ENCODE results near the gene ACAD8.

ACAD8 gene

DNA sequence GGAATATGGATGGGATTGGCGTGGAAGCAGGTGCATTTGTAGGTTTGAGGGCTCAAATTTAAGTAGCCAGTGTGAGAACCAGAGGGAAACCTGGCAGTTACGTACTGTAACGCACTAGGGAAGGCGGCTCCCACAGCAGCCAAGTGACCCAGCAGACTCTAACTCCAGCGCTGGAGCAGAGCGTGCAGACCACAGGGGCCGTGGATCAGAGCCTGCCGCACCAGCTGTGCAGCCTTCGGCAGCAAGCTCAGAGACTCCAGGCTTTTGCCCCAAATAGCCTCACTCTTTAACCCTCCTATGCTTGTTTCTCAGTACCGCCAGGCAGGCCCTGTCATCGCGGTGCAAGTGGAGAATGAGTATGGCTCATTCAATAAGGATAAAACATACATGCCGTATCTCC is 35.1 kb downstream of the ACAD8 start:
- TF ChIP-seq, protein P1, sequence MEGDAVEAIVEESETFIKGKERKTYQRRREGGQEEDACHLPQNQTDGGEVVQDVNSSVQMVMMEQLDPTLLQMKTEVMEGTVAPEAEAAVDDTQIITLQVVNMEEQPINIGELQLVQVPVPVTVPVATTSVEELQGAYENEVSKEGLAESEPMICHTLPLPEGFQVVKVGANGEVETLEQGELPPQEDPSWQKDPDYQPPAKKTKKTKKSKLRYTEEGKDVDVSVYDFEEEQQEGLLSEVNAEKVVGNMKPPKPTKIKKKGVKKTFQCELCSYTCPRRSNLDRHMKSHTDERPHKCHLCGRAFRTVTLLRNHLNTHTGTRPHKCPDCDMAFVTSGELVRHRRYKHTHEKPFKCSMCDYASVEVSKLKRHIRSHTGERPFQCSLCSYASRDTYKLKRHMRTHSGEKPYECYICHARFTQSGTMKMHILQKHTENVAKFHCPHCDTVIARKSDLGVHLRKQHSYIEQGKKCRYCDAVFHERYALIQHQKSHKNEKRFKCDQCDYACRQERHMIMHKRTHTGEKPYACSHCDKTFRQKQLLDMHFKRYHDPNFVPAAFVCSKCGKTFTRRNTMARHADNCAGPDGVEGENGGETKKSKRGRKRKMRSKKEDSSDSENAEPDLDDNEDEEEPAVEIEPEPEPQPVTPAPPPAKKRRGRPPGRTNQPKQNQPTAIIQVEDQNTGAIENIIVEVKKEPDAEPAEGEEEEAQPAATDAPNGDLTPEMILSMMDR (IDR thresholded peaks at IDR 0.05; ENCODE audit: low read depth, low read length): no peak
- H3K4me3 ChIP-seq (replicated peaks in 1 of 2; ENCODE audit: low read depth in 2 of 2, low read length in 2 of 2): no peak overlapping the region
- no peak for DNase-seq (ENCODE audit: low read depth in 2 of 2)

DNA sequence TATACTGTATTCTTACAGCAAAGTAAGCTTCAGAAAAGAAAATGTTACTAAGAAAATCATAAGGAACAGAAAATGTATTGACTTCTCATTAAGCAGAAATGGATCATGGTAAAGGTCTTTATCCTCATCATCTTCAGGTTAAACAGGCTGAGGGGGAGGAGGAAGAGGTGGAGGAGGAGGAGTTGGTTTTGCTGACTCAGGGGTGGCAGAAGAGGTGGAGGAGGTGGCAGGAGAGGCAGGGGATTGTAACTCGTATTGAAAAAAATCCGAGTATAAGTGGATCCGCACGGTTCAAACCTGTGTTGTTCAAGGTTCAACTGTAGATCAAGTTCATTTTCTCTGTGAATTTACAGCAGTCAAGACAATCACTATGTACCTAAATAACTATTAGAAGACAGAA is 35.8 kb downstream of the ACAD8 start:
- TF ChIP-seq, protein P1 (IDR thresholded peaks at IDR 0.05; ENCODE audit: low read depth, low read length): no peak
- no peak overlapping the region for H3K4me3 ChIP-seq (replicated peaks in 1 of 2; ENCODE audit: low read depth in 2 of 2, low read length in 2 of 2)
- no peak for DNase-seq (ENCODE audit: low read depth in 2 of 2)

DNA sequence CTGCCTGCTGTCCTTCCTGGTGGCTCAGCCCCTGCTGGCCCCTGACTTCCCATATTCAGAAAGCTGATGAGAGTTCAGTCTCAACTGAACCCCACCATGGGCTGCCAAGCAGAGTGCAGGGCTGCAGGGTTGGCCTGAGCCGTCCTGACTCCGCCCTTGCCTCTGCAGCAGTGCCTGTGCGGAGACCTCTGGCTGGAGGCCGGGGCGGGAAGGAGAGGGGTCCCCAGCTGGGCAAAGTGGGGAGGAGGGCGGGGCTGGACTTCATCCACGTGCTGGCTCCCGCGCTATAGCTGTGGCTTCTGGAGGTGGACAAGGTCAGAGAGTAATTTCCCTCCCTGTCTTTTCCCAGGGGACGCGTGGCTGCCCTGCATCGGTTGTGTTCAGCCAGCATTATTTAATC is 36.4 kb downstream of the ACAD8 start:
- TF ChIP-seq, protein P1 (IDR thresholded peaks at IDR 0.05; ENCODE audit: low read depth, low read length): no peak
- no peak overlapping the region for H3K4me3 ChIP-seq (replicated peaks in 1 of 2; ENCODE audit: low read depth in 2 of 2, low read length in 2 of 2)
- no peak for DNase-seq (ENCODE audit: low read depth in 2 of 2)

DNA sequence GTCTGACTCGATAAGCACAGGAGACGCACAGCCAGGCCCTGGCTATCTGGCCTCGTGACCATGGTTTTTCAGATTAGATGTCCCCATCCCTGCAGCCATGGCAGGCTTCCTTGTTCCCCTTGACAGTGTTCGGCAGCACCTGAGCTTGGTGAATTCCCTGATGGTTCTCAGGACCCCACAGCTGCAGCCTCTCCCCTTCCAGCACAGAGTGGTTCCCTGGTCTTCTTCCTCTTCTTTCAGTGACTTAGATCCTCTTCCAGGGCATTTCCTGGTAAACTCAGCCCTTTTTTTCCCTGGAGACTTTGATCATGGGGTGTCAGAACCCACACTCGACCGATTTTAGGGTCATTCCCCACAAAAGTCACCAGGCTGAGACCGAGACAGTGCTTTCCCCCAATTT is 37.3 kb downstream of the ACAD8 start:
- no peak for DNase-seq (ENCODE audit: low read depth in 2 of 2)
- TF ChIP-seq, protein P1 (IDR thresholded peaks at IDR 0.05; ENCODE audit: low read depth, low read length): no peak

DNA sequence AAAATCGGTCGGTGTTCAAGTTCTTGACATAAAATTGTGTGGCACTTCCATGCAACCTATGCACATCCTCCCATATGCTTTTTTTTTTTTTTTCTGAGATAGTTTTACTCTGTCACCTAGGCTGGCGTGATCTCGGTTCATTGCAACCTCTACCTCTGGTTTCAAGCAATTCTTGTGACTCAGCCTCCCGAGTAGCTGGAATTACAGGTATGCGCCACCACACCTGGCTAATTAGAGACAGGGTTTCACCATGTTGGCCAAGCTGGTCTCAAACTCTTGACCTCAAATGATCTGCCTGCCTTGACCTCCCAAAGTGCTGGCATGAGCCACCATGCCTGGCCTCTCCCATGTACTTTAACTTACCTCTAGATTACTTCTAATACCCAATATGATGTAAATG is 37.8 kb downstream of the ACAD8 start:
- no peak for DNase-seq (ENCODE audit: low read depth in 2 of 2)
- TF ChIP-seq, protein P1 (IDR thresholded peaks at IDR 0.05; ENCODE audit: low read depth, low read length): no peak

More for the DNA sequence above, 37.3 kb downstream of the ACAD8 start:
- no peak overlapping the region for H3K4me3 ChIP-seq (replicated peaks in 1 of 2; ENCODE audit: low read depth in 2 of 2, low read length in 2 of 2)

DNA sequence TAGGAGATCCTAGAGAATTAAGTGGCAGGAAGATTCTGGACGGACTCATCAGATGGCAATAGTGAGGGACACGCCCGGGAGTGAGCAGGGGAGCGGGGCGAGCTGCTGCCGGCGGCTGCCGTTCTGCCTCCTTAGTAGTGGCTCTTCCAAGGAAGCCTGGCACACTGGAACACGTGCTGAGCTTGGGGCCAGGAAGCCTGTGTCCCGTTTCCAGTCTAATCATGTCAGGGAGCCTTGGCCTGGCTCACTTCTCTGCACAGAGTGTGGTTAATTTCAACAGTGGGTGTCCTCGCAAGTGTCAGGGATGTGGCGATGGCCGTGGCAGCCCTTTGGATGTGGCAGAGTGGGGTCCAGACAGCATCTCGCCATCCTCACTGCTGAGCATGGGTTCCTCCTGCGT is 39.3 kb downstream of the ACAD8 start:
- no peak for DNase-seq (ENCODE audit: low read depth in 2 of 2)
- H3K4me3 ChIP-seq (replicated peaks in 1 of 2; ENCODE audit: low read depth in 2 of 2, low read length in 2 of 2): no peak overlapping the region
- TF ChIP-seq, protein P1 (IDR thresholded peaks at IDR 0.05; ENCODE audit: low read depth, low read length): no peak

More for the DNA sequence above, 37.8 kb downstream of the ACAD8 start:
- H3K4me3 ChIP-seq (replicated peaks in 1 of 2; ENCODE audit: low read depth in 2 of 2, low read length in 2 of 2): no peak overlapping the region
